GM21390 (cell line): ENCODE data around the gene EXOC3L1.

ENCODE experiments used
- ATAC-seq: cut with Tn5 transposase; IDR thresholded peaks from one replicate; pipeline ENCODE4 v1.9.1; 2021; ENCODE audit not compliant: unreplicated experiment

The EXOC3L1 gene

DNA sequence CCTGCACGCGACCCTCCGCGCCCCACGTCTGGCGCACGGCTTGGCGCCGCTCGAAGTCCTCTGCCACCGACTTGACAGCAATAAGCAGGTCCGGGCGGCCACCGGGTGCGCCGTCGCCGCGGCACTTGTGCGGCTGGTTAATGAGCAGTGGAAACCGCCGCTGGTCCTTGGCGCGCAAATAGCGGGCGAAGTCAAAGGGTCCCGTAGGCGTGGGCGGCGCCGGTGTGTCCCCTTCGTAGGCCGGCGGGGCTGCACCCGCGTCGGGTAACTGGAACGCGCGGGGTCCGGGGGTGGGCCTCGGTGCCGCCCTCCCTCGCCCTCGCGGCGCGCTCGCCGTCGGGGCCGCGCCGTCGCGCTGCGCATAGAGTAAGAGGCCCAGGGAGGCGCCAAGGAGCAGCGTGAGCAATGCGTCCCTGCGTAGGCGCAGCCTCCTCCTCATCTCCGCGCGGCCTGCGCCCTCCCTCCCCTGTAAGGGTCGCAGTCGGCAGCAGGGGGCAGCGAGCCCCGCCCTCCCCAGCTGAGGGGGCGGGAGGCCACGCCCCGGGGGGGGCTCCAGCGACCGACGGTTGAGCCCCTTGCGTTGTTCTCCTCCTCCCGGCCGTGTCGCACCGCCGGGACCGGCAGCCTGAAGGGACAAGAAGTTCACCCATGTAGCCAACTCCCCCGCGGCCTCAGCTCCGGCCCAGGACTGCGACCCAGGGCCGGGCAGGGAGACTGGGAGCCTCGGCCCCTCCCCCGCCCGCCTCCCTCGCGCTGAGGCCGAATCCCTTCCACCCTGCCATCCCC is 39.7 kb downstream of the EXOC3L1 start:
- peak; percentile 24 for ATAC-seq

DNA sequence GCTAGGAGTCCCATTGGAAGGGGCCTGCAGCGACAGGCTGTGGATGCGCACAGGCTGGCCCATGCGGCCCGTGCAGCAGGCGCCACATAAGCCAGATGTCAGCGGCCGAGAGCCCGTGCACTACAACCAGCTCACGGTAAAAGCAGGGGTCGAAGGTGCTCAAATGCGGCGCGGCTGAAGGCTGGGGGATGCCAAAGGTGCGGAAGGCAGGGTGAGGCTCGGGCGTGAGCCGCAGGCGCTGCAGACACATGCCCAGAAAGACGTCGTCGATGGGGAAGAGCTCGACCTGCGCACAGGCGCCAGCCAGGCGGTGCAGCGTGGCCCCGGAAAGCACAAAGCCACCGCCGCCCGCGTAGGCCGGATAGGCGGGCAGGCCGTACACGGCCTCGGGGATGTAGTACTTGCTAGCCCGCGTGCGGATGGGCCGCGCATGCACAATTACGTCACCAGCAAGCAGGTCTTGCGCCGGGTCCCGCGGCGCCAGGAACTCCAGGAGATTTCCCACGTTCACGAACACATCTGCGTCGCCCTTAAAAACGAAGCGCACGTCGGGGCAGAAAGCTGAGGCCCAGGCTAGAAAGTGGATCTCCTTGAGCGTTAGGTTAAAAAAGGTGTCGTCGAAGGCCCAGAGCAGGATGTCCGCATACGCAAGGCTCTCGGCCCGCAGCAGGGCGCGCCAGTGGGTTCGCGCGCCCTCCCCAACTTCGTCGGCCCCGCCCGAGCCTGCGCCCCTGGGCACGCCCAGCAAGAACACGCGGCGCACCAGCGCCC is 40.5 kb downstream of the EXOC3L1 start:
- no peak for ATAC-seq

DNA sequence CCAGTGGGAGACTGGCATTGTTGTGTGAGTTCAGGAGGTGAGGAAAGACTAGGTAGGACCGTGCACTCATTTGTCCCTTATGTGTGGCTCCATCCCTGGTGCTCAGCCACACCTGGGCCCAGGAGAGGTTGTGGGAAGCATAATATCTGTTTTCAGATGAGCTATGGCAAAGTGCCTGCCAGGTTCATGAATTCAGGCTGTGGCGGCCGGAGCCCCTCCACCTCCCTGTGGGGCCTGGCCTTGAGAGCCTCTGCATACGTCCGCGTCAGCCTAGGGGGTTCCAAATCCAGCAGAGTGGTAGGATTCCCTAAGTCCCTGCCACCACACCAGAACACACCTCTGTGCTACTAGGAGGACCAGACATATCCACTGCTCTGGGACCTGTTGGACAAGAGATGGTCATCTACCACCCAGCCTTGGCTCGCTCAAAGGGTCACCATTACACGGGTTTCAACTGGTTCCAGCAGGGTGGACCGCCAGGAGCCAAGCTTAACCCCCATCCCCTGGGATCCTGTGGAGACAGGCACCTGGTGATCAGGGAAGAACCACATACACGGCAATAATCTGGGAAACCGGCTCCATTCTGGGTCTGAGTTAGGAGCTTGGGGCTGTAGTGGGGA is 41.2 kb downstream of the EXOC3L1 start:
- ATAC-seq: no peak

DNA sequence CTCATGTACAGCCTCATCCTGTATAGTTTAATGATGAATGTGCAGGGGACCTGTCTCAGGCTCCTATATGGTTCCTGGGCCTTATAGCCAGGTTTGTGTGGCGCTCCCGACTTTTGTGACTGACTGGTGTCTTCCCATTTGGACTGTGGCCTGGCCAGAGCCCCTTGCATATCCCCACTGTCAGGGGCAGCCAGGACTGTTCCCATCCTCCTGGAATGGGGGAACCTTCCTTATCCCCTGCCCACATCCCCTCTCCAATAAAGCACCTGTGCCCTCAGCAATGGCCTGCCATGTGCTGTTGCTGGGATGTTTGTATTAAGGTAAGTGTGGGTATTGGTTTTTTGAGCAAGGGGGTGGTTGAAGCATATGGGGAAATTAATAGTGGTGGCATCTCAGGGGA is 41.7 kb downstream of the EXOC3L1 start:
- ATAC-seq: no peak

DNA sequence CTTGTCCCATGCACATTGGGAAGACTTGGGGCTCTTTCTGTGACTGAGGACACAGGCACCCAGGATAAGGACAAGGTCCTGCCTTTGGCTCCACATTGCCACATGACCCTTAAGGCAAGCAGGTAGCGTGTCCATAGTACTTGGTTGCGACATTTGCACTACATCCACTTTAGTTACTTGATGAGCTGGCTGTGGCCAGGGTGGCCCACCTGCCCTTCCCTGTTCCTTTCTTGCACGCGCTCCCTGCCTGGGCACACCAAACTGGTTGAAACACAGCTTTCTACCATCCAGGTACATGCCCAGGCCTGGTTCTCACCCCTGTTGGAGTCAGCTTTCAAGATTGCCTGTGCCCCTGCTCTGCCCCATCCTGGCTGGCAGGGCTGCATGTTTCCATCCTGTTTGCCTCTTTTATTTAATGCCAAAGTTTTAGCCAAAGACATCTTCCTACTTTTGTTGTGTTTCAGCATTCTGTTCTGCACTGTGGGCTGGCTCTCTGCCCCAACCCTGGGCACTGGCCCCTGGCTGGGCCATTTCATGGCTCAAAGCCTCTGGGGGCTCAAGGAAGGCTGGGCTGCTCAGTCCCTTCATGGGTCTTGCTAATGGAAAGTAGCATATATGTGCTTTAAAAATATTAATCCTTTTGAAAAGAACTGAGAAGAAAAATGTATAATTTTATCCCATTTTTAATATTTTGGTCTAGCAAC is 42.3 kb downstream of the EXOC3L1 start:
- ATAC-seq: no peak

DNA sequence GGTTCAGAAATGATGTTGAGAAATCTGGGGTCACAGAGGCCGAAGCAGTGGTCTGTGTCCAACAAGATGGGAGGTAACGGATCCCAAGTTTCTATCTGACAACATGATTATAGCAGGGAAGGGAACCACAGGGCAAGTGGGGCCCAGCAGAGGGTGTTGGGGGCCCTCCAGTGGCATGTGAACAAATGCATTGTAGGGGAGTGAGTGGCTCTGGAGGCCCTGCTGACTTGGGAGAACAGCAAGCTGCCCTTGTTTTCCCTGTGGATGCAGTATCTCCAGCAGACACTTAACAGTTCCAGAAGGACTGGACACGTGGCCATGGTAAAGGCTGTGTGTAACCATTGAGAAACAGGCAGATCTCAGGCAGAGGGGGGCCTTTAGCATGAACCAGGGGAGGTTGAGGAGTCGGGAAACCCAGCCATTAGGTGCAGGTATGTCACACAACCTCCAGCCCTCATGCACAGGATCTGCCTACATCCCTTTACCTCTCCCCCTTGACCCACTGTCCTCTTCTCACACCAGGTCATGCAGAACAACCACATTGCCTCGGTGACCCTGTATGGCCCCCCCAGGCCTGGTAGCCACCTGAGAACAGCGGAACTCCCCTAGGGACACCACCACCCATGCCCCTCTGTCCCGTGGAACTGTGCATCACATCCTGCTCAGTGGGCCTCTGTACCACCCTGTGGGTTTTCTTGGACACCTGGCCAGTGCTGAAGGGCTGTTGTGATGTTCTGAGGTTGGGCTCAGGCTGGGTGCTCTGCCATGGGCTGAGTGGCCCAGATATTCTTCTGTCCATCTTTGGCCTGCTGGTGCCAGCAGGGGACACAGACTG is 43.2 kb downstream of the EXOC3L1 start:
- ATAC-seq: no peak

DNA sequence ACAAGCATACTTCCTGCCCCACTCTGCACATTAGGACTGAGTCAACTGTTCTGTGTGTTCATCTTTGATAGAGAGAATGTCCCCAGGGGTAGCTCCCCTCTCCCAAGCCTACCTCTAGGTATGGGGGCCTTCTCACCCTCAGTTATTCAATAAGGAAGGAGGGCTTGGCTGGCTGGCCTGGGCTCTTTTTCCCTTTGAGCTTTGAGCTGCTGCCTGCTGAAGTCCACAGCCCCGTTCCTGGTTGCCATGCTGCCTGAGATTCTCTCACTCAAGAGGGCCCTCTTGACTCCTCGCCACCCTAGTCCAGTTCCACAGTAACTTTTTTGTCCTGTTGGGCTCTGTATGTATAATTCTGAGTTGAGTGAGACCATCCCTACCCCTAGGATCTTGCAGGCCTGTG is 44.2 kb downstream of the EXOC3L1 start:
- no peak for ATAC-seq

DNA sequence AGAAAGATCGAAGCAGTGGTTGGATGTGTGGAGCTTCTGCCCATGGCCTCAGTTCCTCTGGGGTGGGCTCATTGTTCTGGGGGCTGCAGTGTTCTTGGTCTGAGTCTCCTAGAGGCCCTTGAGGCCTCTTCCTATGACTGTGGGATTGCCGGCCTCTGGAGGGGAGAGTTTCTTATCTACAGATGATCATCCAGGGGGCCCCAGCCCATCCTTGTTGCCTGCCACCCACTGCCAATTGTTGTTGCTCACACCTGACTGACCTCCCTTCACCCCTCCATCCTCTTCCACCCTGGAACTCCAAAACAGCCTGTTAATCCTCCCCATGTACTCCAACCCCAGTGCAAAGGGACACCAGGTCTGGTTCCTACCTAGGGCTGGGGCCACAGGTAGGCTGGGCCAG is 45.0 kb downstream of the EXOC3L1 start:
- no peak for ATAC-seq

DNA sequence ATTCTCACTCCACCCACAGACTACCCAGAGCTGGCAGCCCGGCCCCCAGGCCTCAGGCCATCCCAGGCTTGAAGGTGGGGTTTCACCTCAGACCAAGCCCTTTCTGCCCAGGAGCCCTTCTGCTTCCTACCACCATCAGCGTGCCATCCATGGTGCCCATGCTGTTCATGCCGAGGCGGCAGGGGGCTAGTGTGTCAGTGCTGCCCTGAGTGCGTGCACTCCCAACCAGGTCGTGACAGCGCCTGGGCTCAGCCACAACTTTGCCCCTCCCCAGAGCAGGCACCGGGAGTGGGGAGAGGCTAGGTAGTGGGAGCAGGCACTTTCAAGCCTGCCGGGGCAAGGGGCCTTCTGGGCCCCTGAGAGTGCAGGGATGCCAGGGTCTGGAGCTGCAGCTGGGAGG is 47.6 kb downstream of the EXOC3L1 start:
- no peak for ATAC-seq

DNA sequence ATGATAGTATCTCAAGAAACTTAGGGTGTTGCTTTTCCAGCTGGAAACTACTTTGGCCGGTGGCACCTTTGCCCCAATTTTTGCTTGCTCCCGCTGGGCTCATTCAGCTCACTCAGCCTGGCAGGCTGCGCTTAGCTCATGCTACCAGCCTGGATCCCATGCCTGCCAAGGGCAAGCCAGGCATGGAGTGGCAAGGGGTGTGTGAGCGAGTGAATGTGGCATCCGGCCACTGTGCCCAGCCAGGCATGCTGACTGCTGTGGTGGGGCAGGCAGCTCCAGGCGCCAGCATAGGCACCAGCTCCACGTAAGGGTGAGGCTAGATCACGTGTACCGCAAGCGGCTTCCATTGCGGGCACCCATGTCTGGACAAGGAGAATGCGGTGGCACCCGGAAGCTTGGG is 48.5 kb downstream of the EXOC3L1 start:
- ATAC-seq: no peak

DNA sequence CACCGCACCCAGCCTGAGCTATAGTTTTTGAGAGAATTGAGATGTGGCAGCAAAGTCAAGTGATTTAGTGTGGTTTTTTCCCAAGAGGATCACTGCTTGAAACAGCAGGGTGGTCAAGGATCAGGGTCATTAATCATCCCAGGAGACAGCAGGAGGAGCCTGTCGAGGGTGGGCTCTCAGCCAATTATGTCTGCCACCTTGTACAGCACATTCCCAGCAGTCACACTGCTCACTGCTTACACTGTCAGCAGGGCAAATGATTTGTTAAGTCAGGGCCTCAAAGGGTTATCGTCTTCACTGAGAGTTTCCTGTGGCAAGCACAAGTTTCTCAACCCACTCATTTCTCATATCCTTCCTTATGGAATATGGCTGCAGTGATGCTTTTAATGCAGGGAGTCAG is 52.3 kb downstream of the EXOC3L1 start:
- no peak for ATAC-seq
